GM13976 (cell line): ENCODE data around the gene DNAJC19.

ENCODE experiments used
- DNase-seq: peaks from one replicate; pipeline ENCODE4 v3.0.0; 2012; ENCODE audit warnings: low spot score
- CTCF ChIP-seq: IDR thresholded peaks from 2 replicates; pipeline ENCODE4 v1.5.1; 2012; ENCODE audit warnings: borderline replicate concordance, mild to moderate bottlenecking; ENCODE audit not compliant: insufficient read depth; ENCODE audit errors: extremely low read depth, missing control alignments, control extremely low read depth
- in situ Hi-C: fragments of 300-500 bp; cut with MboI; formaldehyde crosslinking; loops from one replicate; pipeline ENCODE4 v1.12.0; 2022; ENCODE audit warnings: low sequenced_read_pairs, mixed read lengths, inconsistent platforms; ENCODE audit not compliant: unreplicated experiment

The DNAJC19 gene

DNA sequence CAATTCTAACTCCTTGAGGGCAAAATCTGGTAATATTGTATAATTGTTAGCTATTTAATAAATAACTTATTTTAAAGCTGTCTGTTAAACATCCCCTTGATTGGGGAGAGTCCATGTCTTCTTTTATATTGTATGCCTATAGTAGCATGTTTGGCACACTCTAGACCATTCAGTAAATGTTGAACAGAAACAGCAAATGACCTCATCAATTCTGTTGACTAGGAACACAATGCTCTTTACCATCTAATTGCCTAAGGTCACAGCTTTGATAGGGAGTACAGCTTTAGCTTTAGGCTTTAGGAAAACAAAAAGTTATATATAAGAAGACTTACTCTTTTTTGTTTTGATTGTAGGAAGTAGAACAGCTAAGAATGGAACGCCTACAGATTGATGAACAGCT, 27.0 kb downstream of the DNAJC19 start:
- DNase-seq = no peak
- in situ Hi-C loops = no loop called here

DNA sequence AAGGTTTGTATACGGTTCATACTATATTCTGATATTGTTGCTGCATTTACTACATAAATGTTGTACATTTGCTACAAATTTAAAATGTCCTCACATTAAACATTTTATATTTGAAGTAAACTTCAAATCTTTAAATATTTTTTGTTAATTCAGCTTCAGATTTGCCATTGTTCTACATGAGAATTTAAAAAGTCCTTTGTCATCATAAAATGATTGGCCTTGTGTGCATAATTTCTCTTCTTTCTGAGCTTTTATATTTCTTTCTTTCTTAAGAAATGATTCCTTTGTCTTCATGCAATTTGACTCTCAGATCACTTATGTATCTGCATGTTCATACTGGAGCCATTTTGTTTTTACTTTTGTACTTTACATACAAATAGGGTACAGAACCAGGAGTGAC, 28.0 kb downstream of the DNAJC19 start:
- TF ChIP-seq CTCF = no peak
- no peak for DNase-seq
- in situ Hi-C loops = no loop called here

More for the DNA sequence above, 27.0 kb downstream of the DNAJC19 start:
- TF ChIP-seq CTCF = no peak

GRCh38 chr3:180961087-180961486, 28.4 kb downstream of the DNAJC19 start:
- in situ Hi-C loops = no loop called here

GRCh38 chr3:180959691-180960090, 29.8 kb downstream of the DNAJC19 start:
- DNase-seq = no peak
- no peak for TF ChIP-seq CTCF
- in situ Hi-C loops = no loop called here

More at GRCh38 chr3:180961087-180961486, 28.4 kb downstream of the DNAJC19 start:
- TF ChIP-seq CTCF = no peak
- DNase-seq = no peak

- TF ChIP-seq CTCF = no peak
- peak; percentile 38 for DNase-seq
- in situ Hi-C loops = no loop called here
These were observed 41.7 kb downstream of the DNAJC19 start for GRCh38 chr3:180947761-180948390.

GRCh38 chr3:180940826-180941225, 48.7 kb downstream of the DNAJC19 start:
- TF ChIP-seq CTCF = no peak
- no peak for DNase-seq
- in situ Hi-C loops = no loop called here
